H54 (cell line): ENCODE data around the gene MAN1A2.

Source experiments
- DNase-seq: peaks from one replicate; pipeline ENCODE4 v3.0.0; 2011; ENCODE audit warnings: low spot score, mixed read lengths; ENCODE audit not compliant: insufficient read length
- FAIRE-seq: peaks from 3 replicates; lab custom pipeline; 2011; peaks lifted over from hg19 to GRCh38; lab: Jason Lieb, UNC
- POLR2A ChIP-seq: IDR thresholded peaks from 2 replicates; pipeline ENCODE4 v1.6.1; 2011; ENCODE audit warnings: low read depth, mild to moderate bottlenecking, low read length

Gene MAN1A2

DNA sequence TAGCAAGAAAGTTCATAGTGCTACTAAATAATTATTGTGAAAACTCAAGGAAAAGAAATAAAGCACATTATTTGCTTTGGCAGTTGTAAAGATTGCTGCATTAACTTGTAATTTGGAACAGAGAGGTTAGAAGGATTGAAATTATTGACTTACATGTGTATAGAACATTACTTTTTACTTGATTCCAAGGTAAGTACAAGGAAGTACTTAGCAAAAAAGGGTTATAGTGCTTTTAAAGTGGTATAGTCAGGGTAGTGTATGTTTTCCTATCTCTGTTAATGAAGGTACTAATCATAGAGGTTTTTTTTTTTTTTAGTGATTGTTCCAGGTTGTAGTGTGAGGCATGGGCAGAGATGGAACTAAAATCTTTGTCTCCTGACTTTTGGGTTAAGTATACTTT lies 29.4 kb downstream of the MAN1A2 start:
- DNase-seq = no peak
- no peak for TF ChIP-seq POLR2A
- FAIRE-seq = no peak

- no peak for TF ChIP-seq POLR2A
- DNase-seq = no peak
- no peak for FAIRE-seq
These were observed 31.7 kb downstream of the MAN1A2 start for GRCh38 chr1:117398957-117399356.

DNA sequence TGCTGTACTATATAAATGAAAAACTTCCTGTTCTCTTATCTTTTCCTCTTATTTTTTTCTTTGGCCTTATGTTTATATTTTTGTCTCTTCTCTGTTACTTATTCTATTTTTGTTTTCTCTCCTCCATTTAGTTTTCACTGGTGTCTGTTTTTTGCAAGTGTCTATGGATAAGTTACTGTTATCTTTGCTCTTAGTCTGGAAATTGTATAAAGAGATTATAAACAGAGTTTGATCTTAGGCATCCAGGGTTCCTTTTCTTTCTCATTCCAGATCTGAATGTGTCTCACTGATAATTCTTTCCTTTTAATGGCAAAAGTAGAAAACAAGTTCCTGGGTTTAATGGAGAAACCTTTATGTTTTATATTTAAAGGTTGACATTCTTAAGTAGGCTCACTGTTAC lies 34.5 kb downstream of the MAN1A2 start:
- FAIRE-seq (no peak), DNase-seq (no peak)
- no peak for TF ChIP-seq POLR2A

DNA sequence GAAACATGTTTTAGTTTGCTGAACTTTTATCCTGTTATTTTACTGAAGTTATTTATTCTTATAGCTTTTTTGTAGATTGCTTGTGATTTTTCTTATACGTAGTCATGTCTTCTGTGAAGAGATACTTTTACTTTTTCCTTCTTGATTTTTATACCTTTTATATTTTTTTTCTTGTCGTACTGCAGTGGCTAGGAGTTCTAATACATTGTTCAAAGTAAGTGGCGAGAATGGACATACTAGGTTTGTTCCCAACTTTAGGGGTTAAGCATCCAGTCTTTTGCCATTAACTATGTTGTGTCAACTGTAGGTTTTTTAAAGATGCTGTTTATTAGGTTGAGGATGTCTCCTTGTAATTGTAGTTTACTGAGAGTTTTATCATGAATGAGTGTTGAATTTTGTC lies 36.3 kb downstream of the MAN1A2 start:
- DNase-seq (no peak), FAIRE-seq (no peak)
- no peak for TF ChIP-seq POLR2A

GRCh38 chr1:117405042-117405441 lies 37.8 kb downstream of the MAN1A2 start:
- FAIRE-seq (no peak), DNase-seq (no peak)
- no peak for TF ChIP-seq POLR2A

GRCh38 chr1:117412472-117412871 lies 45.2 kb downstream of the MAN1A2 start:
- no peak for TF ChIP-seq POLR2A
- no peak for FAIRE-seq
- no peak for DNase-seq

DNA sequence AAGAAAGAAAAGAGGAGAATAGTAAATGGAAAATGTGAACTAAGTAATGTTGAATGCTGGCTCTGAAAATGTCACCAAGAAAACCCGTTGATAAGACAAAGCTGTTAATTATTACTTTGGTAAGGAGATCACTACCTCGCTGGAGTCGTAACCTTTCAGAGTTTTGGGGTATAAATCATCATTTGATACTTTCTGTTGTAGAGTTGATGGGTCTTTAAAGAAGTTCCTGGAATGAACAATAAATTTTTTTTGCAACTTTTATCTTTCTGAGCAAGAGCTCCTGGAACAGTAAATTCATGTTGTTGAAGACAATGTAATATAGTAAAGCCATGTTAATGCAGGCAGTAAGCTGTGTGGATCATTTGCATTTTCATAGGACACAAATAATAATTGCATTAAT lies 46.2 kb downstream of the MAN1A2 start:
- TF ChIP-seq POLR2A = no peak

GRCh38 chr1:117414943-117415342 lies 47.7 kb downstream of the MAN1A2 start:
- no peak for TF ChIP-seq POLR2A
- no peak for FAIRE-seq
- no peak for DNase-seq

More for the DNA sequence above, 46.2 kb downstream of the MAN1A2 start:
- DNase-seq (no peak), FAIRE-seq (no peak)

DNA sequence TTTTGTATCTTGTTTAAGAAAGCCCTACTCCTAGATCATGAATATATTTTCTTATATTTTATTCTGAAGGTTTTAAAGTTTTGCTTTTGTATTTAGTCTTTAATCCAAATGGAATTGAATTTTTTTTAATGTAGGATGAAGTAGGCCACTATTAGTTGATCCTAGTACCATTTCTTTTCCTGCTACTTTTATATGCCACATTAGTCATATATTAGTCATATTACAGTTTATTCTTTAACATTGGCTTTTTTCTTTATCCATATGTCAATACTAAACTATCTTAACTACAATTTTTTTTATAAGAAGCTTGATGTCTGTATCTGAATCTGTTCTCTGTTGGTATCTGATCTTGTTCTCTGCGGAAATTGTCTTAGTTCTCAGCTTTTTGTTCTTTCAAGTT lies 48.8 kb downstream of the MAN1A2 start:
- no peak for FAIRE-seq
- no peak for DNase-seq
- TF ChIP-seq POLR2A = no peak

GRCh38 chr1:117416546-117417125 lies 49.4 kb downstream of the MAN1A2 start:
- no peak for DNase-seq
- no peak for FAIRE-seq
- no peak for TF ChIP-seq POLR2A

- DNase-seq (no peak), FAIRE-seq (no peak)
- TF ChIP-seq POLR2A = no peak
These were observed 57.9 kb downstream of the MAN1A2 start for GRCh38 chr1:117425050-117425734.

- FAIRE-seq = no peak
- DNase-seq = no peak
- TF ChIP-seq POLR2A = no peak
These were observed 60.0 kb downstream of the MAN1A2 start for GRCh38 chr1:117427297-117427696.

DNA sequence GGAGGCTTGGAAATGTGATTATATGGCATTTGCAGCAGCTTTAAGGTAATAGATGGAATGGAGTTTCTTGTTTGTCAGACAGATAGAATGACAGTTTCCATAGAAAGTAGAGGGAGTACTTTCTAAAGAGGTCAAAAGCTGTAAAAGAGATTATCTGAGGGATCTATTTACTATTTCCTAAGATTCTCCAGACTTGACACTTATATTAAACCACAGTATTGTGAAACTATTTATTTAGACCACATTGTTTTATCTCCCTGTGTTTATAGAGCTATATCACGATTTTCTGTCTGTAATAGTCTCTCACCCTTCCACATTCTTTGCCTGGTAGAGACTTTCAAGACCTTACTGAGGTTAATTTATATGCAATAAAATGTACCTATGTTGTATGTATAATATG lies 66.7 kb downstream of the MAN1A2 start:
- TF ChIP-seq POLR2A = no peak
- no peak for DNase-seq
- FAIRE-seq = no peak

DNA sequence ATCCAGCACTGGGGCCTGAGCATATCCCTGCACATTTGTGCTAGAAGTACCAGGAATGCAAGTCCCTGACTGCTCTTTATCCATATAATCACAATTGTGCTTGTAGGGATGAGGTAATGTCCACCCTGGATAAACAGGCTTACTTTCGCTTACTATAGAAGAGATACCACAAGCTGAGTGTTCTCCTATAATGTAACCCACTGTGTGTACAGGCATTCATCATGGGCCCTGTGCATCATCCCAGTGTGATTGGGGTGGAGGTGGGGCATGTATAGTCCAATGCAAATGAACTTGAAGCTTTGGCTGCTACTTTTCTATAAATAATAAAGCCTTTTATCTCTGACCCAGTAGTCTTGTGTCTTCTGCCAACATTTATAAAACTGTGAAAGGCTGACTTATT lies 69.3 kb downstream of the MAN1A2 start:
- FAIRE-seq (no peak), DNase-seq (no peak)
- TF ChIP-seq POLR2A = no peak

- FAIRE-seq (no peak), DNase-seq (no peak)
- no peak for TF ChIP-seq POLR2A
These were observed 80.4 kb downstream of the MAN1A2 start for GRCh38 chr1:117447661-117448060.
